Measurements from ENCODE around the gene RPL5.
"Not testable (repeated sequence)": the region's sequence is repeated elsewhere in the genome, so short reads cannot be mapped to it uniquely, and the experiment has no call there.

The RPL5 gene
- total RNA-seq, result 1,071 to 1,396 reads per million in 2 donors

DNA sequence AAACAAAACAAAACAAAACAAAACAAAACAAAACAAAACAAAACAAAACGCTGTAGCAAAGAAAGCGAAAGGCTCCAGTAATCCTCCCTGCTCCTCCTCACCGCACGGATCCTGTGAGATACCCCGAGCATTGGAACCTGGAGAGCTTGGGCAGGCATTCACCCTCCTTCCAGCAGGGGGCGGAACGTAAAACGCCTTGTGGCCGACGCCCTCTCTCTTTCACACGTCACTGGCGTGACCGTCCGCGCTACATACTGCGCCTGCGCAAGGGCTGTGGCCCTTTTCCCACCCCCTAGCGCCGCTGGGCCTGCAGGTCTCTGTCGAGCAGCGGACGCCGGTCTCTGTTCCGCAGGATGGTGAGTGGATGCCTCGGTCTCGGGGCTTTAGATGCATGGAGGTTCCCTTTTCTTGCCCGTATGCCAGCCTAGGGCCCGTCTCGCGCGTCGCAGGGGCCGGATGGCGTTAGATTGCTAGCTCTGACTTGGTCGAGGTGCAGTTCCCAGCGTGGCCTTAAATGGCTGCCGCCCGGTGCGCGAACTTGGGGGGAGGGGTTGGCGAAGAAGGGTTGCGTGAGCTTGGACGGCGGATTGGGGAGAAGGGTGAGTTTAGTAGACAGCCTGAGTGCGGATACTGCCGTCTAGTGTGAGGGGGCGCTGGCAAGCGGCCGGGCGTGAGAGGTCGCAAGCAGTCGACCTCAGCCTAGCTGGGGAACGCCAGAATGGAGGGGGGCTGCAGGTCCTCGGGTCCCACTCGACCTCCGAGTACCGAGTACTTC, at the start of gene RPL5:
TSS of gene RPL5 (plus strand) at position 279 of the 775 bp plus-strand sequence. CDS start at position 354, 75 bp downstream.
- DNase-seq, result peak; percentile 91 to 98 (median 95)

DNA sequence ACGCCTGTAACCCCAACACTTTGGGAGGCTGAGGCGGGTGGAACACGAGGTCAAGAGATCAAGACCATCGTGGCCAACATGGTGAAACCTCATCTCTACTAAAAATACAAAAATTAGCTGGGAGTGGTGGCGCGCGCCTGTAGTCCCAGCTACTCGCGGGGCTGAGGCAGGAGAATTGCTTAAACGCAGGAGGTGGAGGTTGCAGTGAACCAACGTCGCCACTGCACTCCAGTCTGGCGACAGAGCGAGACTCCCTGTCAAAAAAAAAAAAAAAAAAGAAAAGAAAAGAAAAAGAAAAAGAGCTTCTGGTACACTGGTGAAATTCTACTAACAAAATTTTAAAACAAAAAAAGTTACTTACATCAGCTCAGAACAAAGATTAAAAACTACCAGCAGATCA, 48.3 kb upstream of the RPL5 start:
- DNase-seq, result not testable (repeated sequence)

DNA sequence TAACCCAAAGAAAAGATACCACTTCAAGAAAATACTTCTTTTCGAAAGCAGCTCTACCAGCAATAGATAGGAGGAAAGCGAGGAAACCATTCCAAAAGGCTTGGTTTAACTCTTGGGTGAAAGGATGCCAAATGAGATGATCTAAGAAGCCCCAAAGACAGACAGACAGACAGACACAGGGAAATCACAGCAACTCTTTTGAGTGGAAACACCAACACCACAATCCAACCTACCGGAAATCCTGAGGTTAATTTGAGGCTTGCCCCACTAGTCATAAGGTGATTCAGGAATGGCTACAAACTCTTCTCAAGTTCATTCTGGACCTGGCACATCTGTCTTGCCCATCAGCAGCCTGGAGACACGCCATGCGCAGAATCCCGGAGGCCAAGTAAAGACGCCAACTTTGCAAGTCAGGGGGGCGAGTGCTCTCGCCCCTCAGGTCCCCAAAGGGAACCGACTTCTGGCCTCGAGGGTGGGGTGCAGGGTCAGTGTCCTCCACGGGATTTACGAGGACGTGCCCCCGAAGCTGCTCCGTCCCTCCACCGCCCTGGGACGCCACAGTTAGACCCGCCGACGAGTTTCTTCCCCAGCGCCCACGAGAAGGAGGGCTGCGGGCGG, 47.7 kb upstream of the RPL5 start:
- peak in 4 of 5 experiments; percentile 2 to 80 (median 25) for DNase-seq

DNA sequence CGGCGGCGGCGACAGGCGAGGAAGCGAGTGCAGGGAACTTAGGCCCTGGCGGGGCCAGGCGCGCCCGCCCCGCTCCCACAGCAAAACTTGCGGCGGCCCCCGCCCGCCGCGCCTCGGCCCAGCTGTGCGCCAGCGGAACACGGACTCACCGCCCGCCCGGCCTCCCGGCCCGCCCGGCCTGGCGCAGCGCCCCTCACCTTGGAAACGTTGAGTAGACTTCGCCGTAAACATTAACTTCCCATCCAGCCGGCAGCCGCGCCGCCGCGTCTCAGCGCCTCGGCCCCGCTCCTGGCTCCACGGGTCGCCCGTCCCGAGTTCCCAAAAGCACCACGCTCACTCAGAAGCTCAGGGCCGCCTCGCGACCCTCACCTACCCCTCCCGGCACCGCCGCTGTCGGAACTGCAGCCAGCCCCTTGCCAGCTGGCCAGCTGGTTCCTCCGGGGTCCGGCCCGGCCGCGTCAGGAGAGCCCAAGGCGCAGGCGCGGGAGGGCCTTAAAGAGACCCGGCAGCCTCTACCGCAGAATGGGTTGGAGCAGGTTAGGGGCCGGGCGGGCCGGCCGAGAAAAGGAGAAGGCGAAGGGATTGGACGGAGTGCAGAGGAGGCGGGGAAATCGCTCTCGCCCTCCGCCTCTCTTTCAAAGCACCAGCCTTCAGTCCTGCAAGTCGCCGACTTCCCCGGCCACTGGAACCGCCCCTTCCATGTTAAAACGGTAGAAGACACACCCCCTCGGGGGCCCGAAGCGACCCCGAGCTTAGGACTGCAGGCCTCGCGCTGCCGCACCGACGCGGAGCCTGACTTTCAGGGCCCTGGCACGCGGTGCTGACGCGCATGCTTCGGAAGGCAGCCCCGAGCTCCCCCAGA, 47.0 kb upstream of the RPL5 start, which contains the start of gene EVI5:
TSS of gene EVI5 (minus strand) at position 470 of the 862 bp plus-strand sequence. CDS start 48,562 bp downstream, outside the sequence.
- peak; percentile 16 to 82 (median 48) for DNase-seq

DNA sequence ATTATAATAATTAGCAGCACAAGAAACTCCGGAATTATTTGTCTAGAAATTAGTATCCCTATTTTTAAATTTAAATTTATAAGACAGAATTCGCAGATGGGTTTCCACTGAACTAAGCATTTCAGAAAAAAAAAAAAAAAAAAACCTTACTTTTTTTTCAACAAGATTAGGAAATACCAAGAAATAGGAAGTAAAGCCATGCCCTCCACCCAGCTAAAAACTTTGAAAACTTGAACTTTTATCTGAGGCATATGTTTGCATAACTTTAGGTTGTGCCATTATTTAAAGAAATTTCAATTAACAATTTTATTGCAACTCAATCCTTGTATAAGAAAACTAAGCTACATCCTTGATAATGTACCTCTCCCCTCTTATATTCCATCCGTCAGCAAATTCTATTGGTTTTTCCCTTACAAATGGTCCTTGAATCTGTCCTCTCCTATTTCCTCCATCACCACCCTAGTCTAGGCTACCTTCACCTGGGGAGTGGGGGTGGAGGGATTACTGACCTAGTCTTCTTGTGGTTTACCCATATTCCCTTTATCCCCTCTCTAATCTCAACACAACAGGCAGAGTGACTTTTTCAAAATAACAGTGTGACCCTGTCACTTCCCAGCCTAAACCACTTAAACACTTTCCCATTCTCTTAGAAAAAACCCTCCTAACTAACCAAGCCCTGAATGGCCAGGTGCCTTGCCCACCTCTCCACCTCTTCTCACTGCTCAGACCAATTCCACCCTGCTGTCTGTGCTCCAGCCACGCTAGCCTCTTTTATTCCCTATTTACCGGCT, 45.5 kb upstream of the RPL5 start:
- no peak for DNase-seq

DNA sequence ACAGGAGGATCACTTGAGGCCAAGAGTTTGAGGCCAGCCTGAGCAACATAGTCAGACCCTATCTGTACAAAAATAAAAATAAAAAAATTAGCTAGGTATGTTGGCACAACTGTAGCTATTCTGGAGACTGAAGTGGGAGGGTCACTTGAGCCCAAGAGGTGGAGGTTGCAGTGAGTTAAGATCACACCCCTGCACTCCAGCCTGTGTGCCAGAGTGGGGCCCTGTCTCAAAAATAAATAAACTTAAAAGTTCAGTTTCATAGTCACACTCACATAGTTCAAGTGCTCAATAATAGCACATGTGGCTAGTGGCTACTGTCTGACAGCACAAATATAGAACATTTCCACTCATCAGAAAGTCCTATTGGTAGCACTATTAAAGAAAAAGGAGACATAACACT, 41.8 kb upstream of the RPL5 start:
- no peak for DNase-seq

DNA sequence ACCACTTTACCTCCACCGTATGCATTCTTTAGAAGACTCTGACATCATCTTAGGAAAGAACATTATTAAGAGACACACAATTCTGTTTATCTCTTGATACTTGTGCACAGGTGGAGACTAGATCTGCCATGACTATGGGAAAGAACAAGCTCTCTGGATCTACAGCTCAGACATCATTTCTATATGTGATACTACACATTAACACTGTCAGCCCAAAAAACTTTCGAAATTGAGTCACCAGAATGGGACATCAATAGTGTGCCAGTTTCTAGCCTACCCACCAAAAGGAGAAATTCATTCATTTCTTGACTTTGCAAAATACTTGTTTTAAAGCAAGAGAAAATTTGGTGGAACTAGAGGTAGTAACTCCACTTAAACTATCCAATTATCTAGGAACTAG, 41.0 kb upstream of the RPL5 start:
- DNase-seq, result no peak

DNA sequence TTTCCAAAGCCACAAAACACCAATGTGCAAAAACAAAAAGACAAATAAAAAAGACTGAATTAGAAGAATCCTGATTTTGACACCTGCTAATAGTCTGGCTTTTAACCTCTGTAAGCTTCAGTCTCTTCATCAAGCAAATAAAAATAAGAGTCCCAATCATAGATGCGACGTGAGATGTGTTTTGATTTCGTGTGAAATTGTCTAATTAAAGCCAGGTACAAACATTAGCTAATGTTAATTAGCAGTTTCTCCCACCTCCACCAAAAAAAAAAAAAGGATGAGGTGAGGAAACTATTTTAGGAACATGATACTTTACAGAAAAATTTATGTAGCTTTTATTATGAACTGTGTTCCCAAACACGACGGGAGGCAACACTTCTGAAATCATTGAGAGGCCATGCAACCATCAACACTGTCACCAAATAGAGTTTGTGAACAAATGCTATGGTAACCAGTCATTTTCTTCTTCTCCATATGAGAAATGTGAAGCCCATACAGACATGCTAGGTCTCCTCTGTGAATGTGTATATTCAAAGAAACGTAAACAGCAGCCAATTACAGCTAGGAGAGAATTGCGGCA, 40.3 kb upstream of the RPL5 start:
- no peak for DNase-seq

DNA sequence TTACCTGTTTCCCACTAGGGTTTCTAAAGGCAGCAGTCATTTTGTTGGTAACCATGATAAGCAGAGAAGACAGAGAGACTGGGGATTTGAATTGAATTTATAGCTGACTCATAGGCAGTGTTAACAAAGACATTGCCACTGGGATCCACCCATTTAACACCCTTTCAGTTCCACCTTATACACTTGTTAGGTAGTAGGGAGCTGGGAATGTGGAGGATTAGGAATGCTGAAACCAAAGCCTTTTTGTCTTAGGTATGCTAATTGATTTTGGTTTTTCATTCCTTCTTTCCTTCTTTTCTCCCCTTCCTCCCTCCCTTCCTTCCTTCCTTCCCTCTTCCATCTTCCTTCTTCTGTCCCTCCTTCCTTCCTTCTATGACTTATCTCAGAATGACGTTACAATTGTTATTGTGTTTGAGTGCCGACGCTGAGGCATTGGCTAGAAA, 39.5 kb upstream of the RPL5 start:
- no peak for DNase-seq

DNA sequence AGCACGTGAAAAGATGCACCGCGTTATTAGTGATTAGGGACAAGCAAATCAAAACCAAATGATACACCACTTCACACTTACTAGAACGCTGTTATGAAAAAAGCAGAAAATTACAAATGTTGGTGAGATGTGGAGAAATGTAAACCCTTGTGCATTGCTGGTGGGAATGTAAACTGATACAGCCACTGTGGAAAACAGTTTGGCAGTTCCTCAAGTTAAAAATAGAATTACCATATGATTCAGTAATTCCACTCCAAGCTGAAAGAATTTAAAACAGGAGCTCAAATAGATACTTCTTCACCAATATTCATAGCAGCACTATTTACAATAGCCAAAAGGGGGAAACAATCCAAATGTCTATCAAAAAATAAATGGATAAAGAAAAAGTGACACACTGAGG, 36.7 kb upstream of the RPL5 start:
- DNase-seq, result no peak

DNA sequence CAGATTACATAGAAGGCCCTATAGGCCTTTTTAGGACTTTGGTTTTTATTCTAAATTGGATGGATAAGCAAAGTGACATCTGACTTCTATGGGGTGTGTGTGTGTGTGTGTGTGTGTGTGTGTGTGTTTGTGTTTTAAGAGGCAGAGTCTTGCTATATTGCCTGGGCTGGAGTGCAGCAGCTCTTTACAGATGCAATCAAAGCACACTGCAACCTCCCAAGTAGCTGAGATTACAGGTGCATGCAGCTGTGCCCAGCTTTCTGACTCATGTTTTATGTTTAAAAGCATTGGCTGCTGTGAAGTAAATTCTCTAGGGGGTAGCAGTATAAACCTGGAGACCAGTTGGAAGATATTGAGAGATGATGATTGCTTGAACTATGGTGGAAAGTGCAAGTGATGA, 34.5 kb upstream of the RPL5 start:
- no peak for DNase-seq

DNA sequence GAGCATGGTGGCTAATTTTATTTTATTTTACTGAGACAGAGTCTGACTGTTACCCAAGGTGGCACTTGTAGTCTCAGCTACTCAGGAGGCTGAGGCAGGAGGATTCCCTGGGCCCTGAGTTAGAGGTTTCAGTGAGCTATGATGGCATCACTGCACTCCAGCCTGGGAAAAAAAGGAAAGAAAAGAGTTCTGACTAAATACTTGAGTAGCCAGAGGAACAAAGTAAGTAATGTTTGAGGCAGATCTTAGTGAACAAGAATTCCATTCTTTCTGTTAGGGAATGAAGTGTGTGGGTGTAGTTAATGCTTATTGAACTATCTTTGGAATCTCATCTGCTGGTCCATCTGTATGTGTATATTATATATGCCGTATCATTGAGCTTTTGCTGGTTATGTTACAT, 33.9 kb upstream of the RPL5 start:
- DNase-seq, result no peak

DNA sequence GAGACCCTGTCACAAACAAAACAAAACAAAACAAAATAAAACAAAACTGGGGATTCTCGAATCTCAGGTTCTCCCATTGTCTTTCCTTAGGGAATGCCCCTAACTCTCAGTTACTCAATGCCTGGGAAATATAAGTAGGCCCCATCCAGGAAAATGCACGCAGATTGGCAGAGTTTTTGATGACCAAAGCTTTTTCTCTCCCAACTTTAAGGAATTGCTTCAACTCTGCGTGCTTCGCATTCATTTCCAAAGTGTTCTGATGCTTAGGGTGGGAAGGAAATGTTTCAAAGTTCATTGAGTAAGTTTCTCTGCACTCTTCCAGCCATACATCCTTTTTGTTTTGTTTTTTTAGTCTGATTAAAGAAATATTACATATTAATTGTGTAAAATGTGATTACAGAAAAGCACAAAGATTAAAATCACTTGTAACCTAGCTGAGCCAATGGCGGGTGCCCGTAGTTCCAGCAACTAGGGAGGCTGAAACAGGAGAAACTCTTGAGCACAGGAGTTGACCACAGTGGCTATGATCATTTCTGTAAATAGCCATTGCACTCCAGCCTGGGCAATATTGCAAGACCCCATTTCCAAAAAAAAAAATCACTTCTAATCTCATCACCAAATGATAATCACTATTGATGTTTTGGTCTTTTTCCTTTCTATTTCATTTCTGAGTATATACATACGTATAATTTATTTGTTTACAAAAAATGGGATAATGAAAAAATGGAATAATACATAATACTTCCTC, 28.5 kb upstream of the RPL5 start:
- no peak for DNase-seq

DNA sequence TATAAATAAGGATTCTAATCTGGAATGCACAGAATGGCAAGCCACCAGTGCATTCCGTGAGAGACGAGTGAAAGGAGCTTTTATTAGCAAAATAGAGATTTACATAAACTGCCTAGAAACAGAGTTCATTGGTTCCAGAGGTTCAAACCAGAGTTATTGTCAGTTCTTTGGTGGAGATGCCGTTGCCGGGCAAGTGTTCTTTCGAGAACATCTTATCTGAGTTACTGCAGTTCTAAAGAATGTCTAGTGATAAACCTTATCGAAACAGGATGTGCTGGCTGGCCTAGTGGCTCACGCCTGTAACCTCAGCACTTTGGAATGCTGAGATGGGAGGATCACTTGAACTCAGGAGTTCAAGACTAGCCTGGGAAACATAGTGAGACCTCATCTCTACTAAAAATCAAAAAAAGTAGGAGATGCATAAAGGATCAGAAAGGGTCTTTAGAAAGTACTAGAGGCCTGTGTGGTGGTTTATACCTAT, 27.1 kb upstream of the RPL5 start:
- peak in 1 of 5 experiments; percentile 80 for DNase-seq

DNA sequence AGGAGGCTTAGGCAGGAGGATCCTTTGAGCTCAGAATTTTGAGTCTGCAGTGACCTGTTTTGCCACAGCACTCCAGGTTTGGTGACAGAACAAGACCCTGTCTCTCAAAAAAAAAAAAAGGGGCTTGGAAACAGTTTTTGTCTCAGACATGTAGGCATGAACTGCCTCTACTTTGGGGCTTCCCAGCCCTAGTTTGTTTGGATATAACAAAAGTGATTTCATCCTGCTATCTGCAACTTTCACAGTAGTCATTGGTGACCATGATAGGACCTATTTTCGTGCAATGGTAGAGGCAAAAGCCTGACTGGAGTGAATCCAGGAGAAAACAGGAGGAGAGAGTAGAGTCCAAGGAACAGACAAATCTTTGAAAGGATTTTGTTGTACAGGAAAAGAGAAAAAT, 26.6 kb upstream of the RPL5 start:
- no peak for DNase-seq

DNA sequence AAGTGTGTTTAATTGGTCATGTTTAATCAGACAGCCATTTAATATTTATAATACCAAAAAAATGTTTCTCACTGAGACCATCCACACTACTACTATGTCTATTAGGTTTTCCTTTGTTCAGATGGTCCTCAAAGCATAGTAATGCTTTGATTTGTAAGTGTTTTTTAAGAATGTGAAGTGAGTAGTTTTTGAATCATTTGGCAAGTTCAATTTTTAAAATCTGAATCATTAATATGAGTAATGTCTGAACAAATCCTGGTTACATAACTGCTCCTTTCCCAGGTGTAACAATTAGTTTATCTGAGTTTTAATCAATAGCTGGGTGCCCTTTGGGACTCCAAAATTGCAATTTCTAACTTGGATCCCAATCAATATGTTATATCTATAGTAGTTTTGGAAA, 23.5 kb upstream of the RPL5 start:
- DNase-seq, result no peak

DNA sequence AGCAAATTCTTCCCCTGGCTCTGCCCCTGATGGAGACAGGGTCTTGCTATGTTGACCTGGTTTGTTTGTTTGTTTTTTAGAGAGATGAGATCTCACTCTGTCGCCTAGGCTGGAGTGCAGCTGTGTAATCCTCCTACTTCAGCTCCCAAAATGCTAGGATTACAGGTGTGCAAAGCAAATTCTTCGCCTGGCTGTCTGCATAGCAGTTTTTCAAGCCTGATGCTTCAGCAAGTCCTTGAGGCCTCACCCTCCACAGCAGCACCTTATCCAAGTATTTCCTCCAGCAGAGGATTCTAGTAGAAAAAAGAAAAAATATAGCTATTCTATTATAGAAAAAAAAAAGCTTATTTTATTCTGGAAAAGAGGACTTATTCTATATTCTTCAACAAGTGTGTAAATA, 15.1 kb upstream of the RPL5 start:
- no peak for DNase-seq

DNA sequence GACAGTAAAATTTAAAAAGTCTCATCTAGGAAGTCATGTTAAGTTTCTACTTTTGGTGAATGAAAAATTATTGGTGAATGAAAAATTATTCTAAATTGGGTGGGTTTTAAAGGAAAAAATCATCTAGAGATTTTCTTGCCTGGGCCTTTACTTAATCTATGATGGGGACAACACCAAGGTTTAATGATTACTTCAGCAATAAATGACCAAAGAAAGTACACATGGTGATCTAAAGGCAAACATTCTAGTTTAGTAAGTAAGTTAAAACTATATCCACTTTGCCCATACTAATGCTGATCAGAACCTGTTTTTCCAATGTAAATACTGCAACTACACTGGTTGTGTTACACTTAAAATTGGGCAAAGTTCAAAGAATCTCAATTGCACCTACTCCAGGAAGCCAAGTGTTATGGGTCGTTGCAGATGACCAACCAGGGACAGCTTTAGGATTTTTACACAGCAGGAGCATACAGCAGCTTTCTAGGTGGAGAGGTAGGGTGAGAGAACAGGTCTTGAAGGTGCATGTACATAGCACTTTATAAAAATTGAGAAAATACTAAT, 14.6 kb upstream of the RPL5 start:
- DNase-seq, result no peak

DNA sequence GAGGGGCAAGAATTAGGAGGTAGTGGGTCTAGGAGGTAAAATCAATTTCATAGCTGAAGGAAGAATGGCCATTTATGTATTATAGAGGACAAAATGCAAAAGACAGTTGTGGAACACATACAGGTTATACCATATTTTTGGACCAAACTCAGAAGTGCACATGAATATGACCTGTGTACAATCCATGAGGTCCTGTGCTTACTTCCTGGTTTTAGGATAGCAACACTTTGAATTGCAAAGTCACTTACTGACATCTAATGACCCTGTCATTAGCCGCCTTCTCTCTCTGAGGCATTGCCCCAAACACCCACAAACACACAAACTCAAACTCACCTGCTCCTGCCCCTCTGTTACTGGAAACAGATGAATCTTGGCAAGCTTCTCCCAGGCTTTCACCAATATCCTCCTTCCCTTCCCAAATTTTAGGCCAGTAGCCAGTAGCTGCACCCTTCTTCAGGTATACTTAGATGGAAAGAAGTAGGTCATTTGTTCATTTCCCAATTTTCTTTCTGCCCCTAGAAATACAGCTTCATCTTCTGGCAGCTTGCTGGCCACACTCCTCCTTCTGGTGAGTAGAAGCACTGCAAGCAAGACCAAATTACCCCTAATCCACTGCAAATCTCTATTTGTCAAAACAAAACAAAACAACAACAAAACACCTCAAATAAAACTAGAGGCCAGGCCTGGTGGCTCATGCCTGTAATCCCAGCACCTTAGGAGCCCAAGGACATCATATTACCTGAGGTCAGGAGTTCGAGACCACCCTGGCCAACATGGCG, 13.7 kb upstream of the RPL5 start:
- peak in 1 of 5 experiments; percentile 50 for DNase-seq

DNA sequence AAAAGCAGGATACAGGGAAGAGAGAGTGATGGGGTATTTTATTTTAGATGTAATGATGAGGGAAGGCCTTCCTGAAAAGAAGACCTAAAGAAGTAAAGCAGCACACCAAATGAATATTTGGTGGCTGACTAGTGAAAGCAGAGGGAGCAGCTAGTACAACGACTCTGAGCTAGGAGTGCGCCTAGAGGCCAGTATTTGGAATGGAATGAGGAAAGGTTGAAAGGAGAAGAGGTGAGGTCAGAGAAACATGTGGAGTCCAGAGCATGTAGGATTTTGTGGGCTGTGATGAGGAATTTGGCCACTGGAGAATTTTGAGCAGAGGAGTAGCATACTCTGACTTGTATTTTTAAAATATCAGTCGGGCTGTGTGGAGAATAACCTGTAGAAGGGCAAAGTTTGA, 11.8 kb upstream of the RPL5 start:
- DNase-seq, result no peak
